SK-N-SH (cell line): ENCODE data around the gene UTF1. TPM values are rescaled to one million over a fixed set of nuclear protein-coding genes. Genes with fewer than 3 reads are reported as not detected.

ENCODE experiments used
- CTCF ChIA-PET: fragments of 300-600, 350-600 bp; formaldehyde crosslinking; extraction: SDS; loops from one replicate; lab custom pipeline; 2021; lab: Yijun Ruan, JAX
- POLR2A ChIA-PET: fragments of 350-600 bp; sonication (Branson Sonifier 250); formaldehyde crosslinking; extraction: SDS; loops from one replicate; lab custom pipeline; 2020; ENCODE audit warnings: antibody characterized with exemption, inconsistent platforms; lab: Yijun Ruan, JAX
- DNase-seq: peaks from one replicate; pipeline ENCODE4 v3.0.0; 2012
- H2AFZ ChIP-seq: fragments of 200-600 bp; sonication (generic); 2 replicates; pipeline ENCODE4 v1.8.1; 2016; ENCODE audit warnings: antibody characterized with exemption, mild to moderate bottlenecking, low read depth
- H3F3A ChIP-seq: fragments of 200-600 bp; sonication (generic); replicated peaks from 2 replicates; pipeline ENCODE3; 2016; ENCODE audit warnings: antibody characterized with exemption, mild to moderate bottlenecking; ENCODE audit not compliant: insufficient read depth
- H3K27ac ChIP-seq, 2 experiments: fragments of 200-500 bp in 1 of 2; fragments of 200-600 bp in 1 of 2; sonication (Bioruptor generic) in 1 of 2; sonication (generic), shearing (Covaris generic) in 1 of 2; 2 replicates each; pipeline versions ENCODE4 v1.5.1 to v1.6.1; 2014 to 2016; ENCODE audit warnings: low read depth in 2 of 2, inconsistent platforms in 1 of 2, low read length in 1 of 2, mild to moderate bottlenecking in 1 of 2, mixed read lengths in 1 of 2
- H3K27me3 ChIP-seq: fragments of 200-600 bp; sonication (generic), shearing (Covaris generic); 2 replicates; pipeline ENCODE4 v1.6.1; 2016; ENCODE audit warnings: mixed run types; ENCODE audit not compliant: insufficient read depth
- H3K36me3 ChIP-seq, 2 experiments: fragments of 200-500 bp in 1 of 2; fragments of 200-600 bp in 1 of 2; sonication (Bioruptor generic) in 1 of 2; sonication (generic) in 1 of 2; replicated peaks in 1 of 2; 2 replicates each; pipeline versions ENCODE3 to v1.5.1; 2014 to 2016; ENCODE audit warnings: low read length in 1 of 2, mild to moderate bottlenecking in 1 of 2; ENCODE audit not compliant: insufficient read depth in 2 of 2, control insufficient read depth in 1 of 2
- H3K4me1 ChIP-seq, 2 experiments: fragments of 200-500 bp in 1 of 2; fragments of 200-600 bp in 1 of 2; sonication (Bioruptor generic) in 1 of 2; sonication (generic), shearing (Covaris generic) in 1 of 2; 2 replicates each; pipeline versions ENCODE4 v1.5.1 to v1.6.1; 2014 to 2016; ENCODE audit warnings: low read depth in 1 of 2, low read length in 1 of 2, mixed run types in 1 of 2; ENCODE audit not compliant: insufficient read depth in 2 of 2, control insufficient read depth in 1 of 2
- H3K4me2 ChIP-seq: fragments of 200-600 bp; sonication (generic), shearing (Covaris generic); 2 replicates; pipeline ENCODE4 v1.6.1; 2017; ENCODE audit warnings: mixed run types
- H3K4me3 ChIP-seq, 2 experiments: fragments of 200-500 bp in 1 of 2; fragments of 200-600 bp in 1 of 2; sonication (Bioruptor generic) in 1 of 2; sonication (generic), shearing (Covaris generic) in 1 of 2; 2 replicates each; pipeline versions ENCODE4 v1.5.1 to v1.8.1; 2014 to 2016; ENCODE audit warnings: low read depth in 2 of 2, inconsistent platforms in 1 of 2, low read length in 1 of 2, mild to moderate bottlenecking in 1 of 2, mixed read lengths in 1 of 2, moderate library complexity in 1 of 2
- H3K79me2 ChIP-seq: fragments of 200-600 bp; sonication (generic); 2 replicates; pipeline ENCODE4 v1.8.1; 2017; ENCODE audit warnings: mild to moderate bottlenecking; ENCODE audit not compliant: insufficient read depth
- H3K9ac ChIP-seq: fragments of 200-600 bp; sonication (generic); 2 replicates; pipeline ENCODE4 v1.6.1; 2017; ENCODE audit warnings: mixed run types
- H3K9me2 ChIP-seq: fragments of 200-600 bp; sonication (generic); 2 replicates; pipeline ENCODE4 v1.6.1; 2017; ENCODE audit warnings: mixed run types
- H3K9me3 ChIP-seq: fragments of 200-600 bp; sonication (generic); 2 replicates; pipeline ENCODE4 v1.6.1; 2017; ENCODE audit warnings: mixed run types, mild to moderate bottlenecking, moderate library complexity
- H4K20me1 ChIP-seq: fragments of 200-600 bp; sonication (generic); 2 replicates; pipeline ENCODE4 v1.6.1; 2017; ENCODE audit warnings: mild to moderate bottlenecking, mixed run types; ENCODE audit not compliant: insufficient read depth
- CHD2 ChIP-seq: fragments of 150-350 bp; IDR thresholded peaks from 2 replicates; pipeline ENCODE4 v1.6.1; 2018; ENCODE audit warnings: low read length; ENCODE audit not compliant: partially characterized antibody
- EP300 ChIP-seq, 2 experiments: IDR thresholded peaks; 2 replicates each; pipeline versions ENCODE4 v1.4.0 to v1.6.1; 2012; ENCODE audit warnings: borderline replicate concordance in 1 of 2, low read depth in 1 of 2, low read length in 1 of 2
- FOXM1 ChIP-seq: IDR thresholded peaks from 2 replicates; pipeline ENCODE4 v1.4.0; 2012; ENCODE audit warnings: low read depth, mild to moderate bottlenecking
- GABPA ChIP-seq: IDR thresholded peaks from 2 replicates; pipeline ENCODE4 v1.4.0; 2012; ENCODE audit warnings: low read depth, mild to moderate bottlenecking
- JUND ChIP-seq: IDR thresholded peaks from 2 replicates; pipeline ENCODE4 v1.4.0; 2012
- REST ChIP-seq: IDR thresholded peaks from 2 replicates; pipeline ENCODE4 v1.6.1; 2012; ENCODE audit warnings: mild to moderate bottlenecking, low read depth, low read length, moderate library complexity
- RFX5 ChIP-seq: IDR thresholded peaks from 2 replicates; pipeline ENCODE4 v1.6.1; 2012; ENCODE audit warnings: mild to moderate bottlenecking, improper control_type of control experiment, low read length
- RXRA ChIP-seq: IDR thresholded peaks from 2 replicates; pipeline ENCODE4 v1.4.0; 2012; ENCODE audit warnings: low read depth, mild to moderate bottlenecking, borderline replicate concordance
- SIN3A ChIP-seq: IDR thresholded peaks from 2 replicates; pipeline ENCODE4 v1.6.1; 2012; ENCODE audit warnings: low read depth, mild to moderate bottlenecking, low read length, moderate library complexity, borderline replicate concordance
- TAF1 ChIP-seq: IDR thresholded peaks from 2 replicates; pipeline ENCODE4 v1.6.1; 2012; ENCODE audit warnings: low read depth, mild to moderate bottlenecking, low read length, moderate library complexity, borderline replicate concordance
- USF1 ChIP-seq: IDR thresholded peaks from 2 replicates; pipeline ENCODE4 v1.4.0; 2012; ENCODE audit warnings: low read depth, borderline replicate concordance
- YY1 ChIP-seq: IDR thresholded peaks from 2 replicates; pipeline ENCODE4 v1.4.0; 2012; ENCODE audit warnings: low read depth, mild to moderate bottlenecking
- WGBS: methylation state at CpG from one replicate; pipeline ENCODE4 v1.1.6; 2017; ENCODE audit warnings: low lambda C conversion rate; 5-methylcytosine and 5-hydroxymethylcytosine counted together
- polyA plus RNA-seq, 3 experiments: library from polyadenylated mRNA; depleted of rRNA; stranded (reverse); fragments of >200 nt; gene quantifications; 2 replicates each; pipeline ENCODE4 v1.2.3, GENCODE V29; 2012

The UTF1 gene
- polyA plus RNA-seq, 1 of the 3 experiments (the other 2 are of a cell fraction), result not detected

GRCh38 chr10:133205146-133205545, 24.9 kb upstream of the UTF1 start:
- ChIA-PET CTCF (no interaction called here), POLR2A (no interaction called here)
- Histone ChIP-seq H3K4me2 (no peak overlapping the region), H3K4me1 (no peaks in the 10 kb centered on the region), H3K9ac (no peak overlapping the region), H3K79me2 (no peaks in the 10 kb centered on the region), H2AFZ (no peak overlapping the region), H3K9me2 (no peaks in the 10 kb centered on the region), H3F3A (no peaks in the 10 kb centered on the region), H3K27me3 (0 out of 2 replicates have a peak, but pooled peaks cover 5% of the 10 kb centered on the region), H3K27ac (no peak overlapping the region), H3K4me3 (no peak overlapping the region), H3K9me3 (no peaks in the 10 kb centered on the region), H3K36me3 (no peaks in the 10 kb centered on the region), H4K20me1 (no peaks in the 10 kb centered on the region)
- DNase-seq, result no peak
- TF ChIP-seq RXRA (no peak), EP300 (IDR thresholded peaks at IDR 0.05; ENCODE audit: borderline replicate concordance in 1 of 2, low read depth in 1 of 2, low read length in 1 of 2) (no peak), TAF1 (no peak), CHD2 (no peak), YY1 (no peak), FOXM1 (no peak), USF1 (no peak)
- 71% methylated on average over 7 of the region's 23 CpGs for WGBS

- 0 out of 2 replicates have a peak, but pooled peaks cover 5% of the 10 kb centered on the region for H3K27me3 ChIP-seq
- H3K4me2 ChIP-seq, result no peak overlapping the region
- no peaks in the 10 kb centered on the region for H4K20me1 ChIP-seq
- no peak overlapping the region for H3K4me3 ChIP-seq
- ChIA-PET CTCF (interaction anchor here (0.6 kb wide), 1 partner anchor 28 kb away, joined by 3 read pairs; no protein-coding TSS in a partner anchor), POLR2A (no interaction called here)
- no peaks in the 10 kb centered on the region for H3K9me2 ChIP-seq
- H3F3A ChIP-seq, result no peaks in the 10 kb centered on the region
- H3K79me2 ChIP-seq, result no peaks in the 10 kb centered on the region
- H3K36me3 ChIP-seq, result no peaks in the 10 kb centered on the region
- H3K4me1 ChIP-seq, result no peaks in the 10 kb centered on the region
- WGBS, result 71% methylated on average over 6 of the region's 17 CpGs
- DNase-seq, result no peak
- H3K9ac ChIP-seq, result no peak overlapping the region
- no peaks in the 10 kb centered on the region for H3K9me3 ChIP-seq
- TF ChIP-seq YY1, result no peak
- TF ChIP-seq GABPA, result no peak
- H2AFZ ChIP-seq, result no peak overlapping the region
- no peak overlapping the region for H3K27ac ChIP-seq
Measured at GRCh38 chr10:133206356-133207040, 23.5 kb upstream of the UTF1 start.

- 70% methylated on average over 19 of the region's 36 CpGs for WGBS
- no peak overlapping the region for H3K27ac ChIP-seq
- no peaks in the 10 kb centered on the region for H3K4me1 ChIP-seq
- no peak for DNase-seq
- POLR2A ChIA-PET, result no interaction called here
- H3K9me3 ChIP-seq, result no peaks in the 10 kb centered on the region
- H3F3A ChIP-seq, result no peaks in the 10 kb centered on the region
- H2AFZ ChIP-seq, result no peak overlapping the region
- no peaks in the 10 kb centered on the region for H4K20me1 ChIP-seq
- no peak overlapping the region for H3K4me3 ChIP-seq
- H3K4me2 ChIP-seq, result no peak overlapping the region
- 0 out of 2 replicates have a peak, but pooled peaks cover 5% of the 10 kb centered on the region for H3K27me3 ChIP-seq
- no peaks in the 10 kb centered on the region for H3K36me3 ChIP-seq
- CTCF ChIA-PET, result no interaction called here
- H3K9ac ChIP-seq, result no peak overlapping the region
- H3K79me2 ChIP-seq, result no peaks in the 10 kb centered on the region
- no peaks in the 10 kb centered on the region for H3K9me2 ChIP-seq
- no peak for TF ChIP-seq JUND
- TF ChIP-seq SIN3A, result no peak
- no peak for TF ChIP-seq USF1
- TF ChIP-seq REST, result no peak
- TF ChIP-seq GABPA, result no peak
- TF ChIP-seq RFX5, result no peak
- no peak for TF ChIP-seq YY1
- no peak for TF ChIP-seq TAF1
- TF ChIP-seq FOXM1, result no peak
Measured at GRCh38 chr10:133207041-133207600, 22.9 kb upstream of the UTF1 start.
